Loucy (cell line): Measurements from ENCODE around the gene ABHD14A.

Source experiments
- H2AFZ ChIP-seq: fragments of 200-600 bp; sonication (generic); 2 replicates; pipeline ENCODE4 v1.6.0; 2016; ENCODE audit warnings: antibody characterized with exemption, mild to moderate bottlenecking, low read length, moderate library complexity
- H3F3A ChIP-seq: fragments of 200-600 bp; 2 replicates; pipeline ENCODE4 v1.6.0; 2016; ENCODE audit warnings: antibody characterized with exemption, low read depth, mild to moderate bottlenecking
- H3K27me3 ChIP-seq: fragments of 200-600 bp; sonication (generic); 2 replicates; pipeline ENCODE4 v1.6.1; 2014; ENCODE audit warnings: low read length, mild to moderate bottlenecking; ENCODE audit not compliant: insufficient read depth, poor library complexity, severe bottlenecking
- H3K36me3 ChIP-seq: fragments of 200-600 bp; sonication (generic); 2 replicates; pipeline ENCODE4 v1.6.1; 2016; ENCODE audit warnings: low read length; ENCODE audit not compliant: insufficient read depth
- H3K4me1 ChIP-seq: fragments of 200-600 bp; sonication (generic); 2 replicates; pipeline ENCODE4 v1.5.1; 2014; ENCODE audit warnings: low read length, mild to moderate bottlenecking; ENCODE audit not compliant: insufficient read depth, poor library complexity, severe bottlenecking
- H3K4me2 ChIP-seq: fragments of 200-600 bp; sonication (generic); 2 replicates; pipeline ENCODE4 v1.6.0; 2014; ENCODE audit warnings: antibody characterized with exemption, low read length, low read depth, mild to moderate bottlenecking; ENCODE audit not compliant: poor library complexity, severe bottlenecking
- H3K4me3 ChIP-seq: fragments of 200-600 bp; sonication (generic); 2 replicates; pipeline ENCODE4 v1.5.1; 2014; ENCODE audit warnings: low read length, mild to moderate bottlenecking, mixed read lengths; ENCODE audit not compliant: poor library complexity, severe bottlenecking
- H3K79me2 ChIP-seq: fragments of 200-600 bp; sonication (generic); 2 replicates; pipeline ENCODE4 v1.6.1; 2014; ENCODE audit warnings: low read length; ENCODE audit not compliant: insufficient read depth
- H3K9ac ChIP-seq: fragments of 200-600 bp; sonication (generic); 2 replicates; pipeline ENCODE4 v1.6.0; 2014; ENCODE audit warnings: mild to moderate bottlenecking, low read depth, low read length, moderate library complexity; ENCODE audit not compliant: poor library complexity, severe bottlenecking
- H3K9me2 ChIP-seq: fragments of 200-600 bp; sonication (generic); replicated peaks from 2 replicates; pipeline ENCODE4 v1.6.1; 2016; ENCODE audit warnings: low read depth, low read length, mixed read lengths
- H3K9me3 ChIP-seq: fragments of 200-600 bp; sonication (generic); 2 replicates; pipeline ENCODE4 v1.6.1; 2014; ENCODE audit warnings: mild to moderate bottlenecking, antibody characterized with exemption, low read length, low read depth; ENCODE audit not compliant: insufficient read depth
- H4K20me1 ChIP-seq: fragments of 200-600 bp; sonication (generic); 2 replicates; pipeline ENCODE4 v1.6.0; 2014; ENCODE audit warnings: antibody characterized with exemption, low read length, mild to moderate bottlenecking; ENCODE audit not compliant: insufficient read depth, poor library complexity, severe bottlenecking
- CTCF ChIP-seq: fragments of 200-600 bp; sonication (generic); conservative IDR thresholded peaks from 2 replicates; pipeline ENCODE4 v1.5.1; 2014; ENCODE audit warnings: mild to moderate bottlenecking, antibody characterized with exemption, low read length
- EZH2phosphoT487 ChIP-seq: fragments of 200-600 bp; IDR thresholded peaks from 2 replicates; pipeline ENCODE4 v1.6.1; 2018; ENCODE audit warnings: antibody characterized with exemption, mild to moderate bottlenecking, moderate library complexity, borderline replicate concordance

ABHD14A gene

GRCh38 chr3:52014613-52015012 lies 39.7 kb downstream of the ABHD14A start:
- H3K4me3 ChIP-seq, result no peak overlapping the region
- no peaks in the 10 kb centered on the region for H3F3A ChIP-seq
- no peaks in the 10 kb centered on the region for H3K9me3 ChIP-seq
- H3K27me3 ChIP-seq, result no peaks in the 10 kb centered on the region
- no peaks in the 10 kb centered on the region for H4K20me1 ChIP-seq
- no peaks in the 10 kb centered on the region for H3K79me2 ChIP-seq
- no peaks in the 10 kb centered on the region for H3K36me3 ChIP-seq
- no peak for TF ChIP-seq EZH2phosphoT487
- peak; percentile 66 for TF ChIP-seq CTCF
- peak overlapping the region; percentile 77 for H2AFZ ChIP-seq
- H3K4me2 ChIP-seq, result no peak overlapping the region
- H3K9me2 ChIP-seq, result no peaks in the 10 kb centered on the region
- H3K4me1 ChIP-seq, result peaks cover 5% of the 10 kb centered on the region
- no peak overlapping the region for H3K9ac ChIP-seq

DNA sequence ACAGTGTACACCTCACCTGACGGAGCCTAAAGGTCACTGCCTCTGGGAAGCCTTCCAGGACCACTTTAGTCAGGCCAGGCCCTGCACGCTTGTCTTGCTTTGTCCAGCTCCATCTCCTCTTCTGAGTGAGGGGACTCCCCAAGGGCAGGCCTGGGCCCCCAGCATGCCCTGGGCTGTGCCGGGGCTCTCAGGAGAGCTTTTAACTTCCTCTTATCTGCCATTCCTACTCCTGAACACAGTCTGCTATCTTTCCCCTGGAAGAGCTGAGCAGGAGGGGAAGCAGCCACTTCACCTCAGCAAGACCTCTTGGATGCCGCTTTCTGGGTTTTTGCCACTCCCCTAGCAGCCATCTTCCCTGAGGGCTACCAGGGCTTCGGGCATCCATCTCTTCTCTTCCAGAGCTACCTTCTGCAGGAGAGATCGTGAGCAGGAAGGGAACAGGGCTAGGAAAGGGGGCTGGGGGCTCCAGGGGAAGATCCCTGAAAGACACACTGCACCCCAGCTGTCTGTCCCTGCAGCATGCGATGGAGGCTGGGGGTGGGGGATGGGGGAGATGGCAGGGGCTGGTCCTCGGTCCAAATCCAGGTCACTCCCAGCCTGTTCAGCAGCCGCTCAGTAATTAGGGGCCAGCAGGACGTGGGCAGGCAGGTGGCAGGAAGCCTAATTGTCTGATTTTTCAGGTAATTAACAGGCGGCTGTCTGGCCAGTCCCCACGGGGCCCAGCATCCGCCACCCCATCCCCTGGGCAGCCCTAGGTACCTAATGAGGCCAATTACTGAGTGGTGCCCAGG lies 40.8 kb downstream of the ABHD14A start:
- Histone ChIP-seq H3K4me1 (peaks cover 5% of the 10 kb centered on the region), H3K4me3 (no peak overlapping the region), H3K9me3 (no peaks in the 10 kb centered on the region), H3K9ac (no peak overlapping the region), H3K27me3 (no peaks in the 10 kb centered on the region), H4K20me1 (no peaks in the 10 kb centered on the region), H3K9me2 (no peaks in the 10 kb centered on the region), H3F3A (no peaks in the 10 kb centered on the region), H3K36me3 (no peaks in the 10 kb centered on the region), H3K4me2 (no peak overlapping the region), H3K79me2 (no peaks in the 10 kb centered on the region), H2AFZ (no peak overlapping the region)
- TF ChIP-seq CTCF (no peak), EZH2phosphoT487 (no peak)

GRCh38 chr3:52017586-52017985 lies 42.7 kb downstream of the ABHD14A start:
- Histone ChIP-seq H3K4me1 (peaks cover 8% of the 10 kb centered on the region), H3K9me2 (no peaks in the 10 kb centered on the region), H3F3A (no peaks in the 10 kb centered on the region), H3K79me2 (no peaks in the 10 kb centered on the region), H3K9ac (no peak overlapping the region), H3K9me3 (no peaks in the 10 kb centered on the region), H2AFZ (no peak overlapping the region), H3K27me3 (no peaks in the 10 kb centered on the region), H3K4me3 (no peak overlapping the region), H4K20me1 (no peaks in the 10 kb centered on the region), H3K4me2 (no peak overlapping the region), H3K36me3 (no peaks in the 10 kb centered on the region)
- TF ChIP-seq CTCF, result no peak
- TF ChIP-seq EZH2phosphoT487, result no peak
